HG02840 (cell line): ENCODE results near the gene ALPK1.
"Not testable (repeated sequence)": the region's sequence is repeated elsewhere in the genome, so short reads cannot be mapped to it uniquely, and the experiment has no call there.

Experiments used
- ATAC-seq: cut with Tn5 transposase; IDR thresholded peaks from one replicate; pipeline ENCODE4 v1.9.1; 2021; ENCODE audit warnings: mild to moderate bottlenecking, moderate library complexity, moderate number of reproducible peaks; ENCODE audit not compliant: unreplicated experiment, low FRiP score

ALPK1 gene

DNA sequence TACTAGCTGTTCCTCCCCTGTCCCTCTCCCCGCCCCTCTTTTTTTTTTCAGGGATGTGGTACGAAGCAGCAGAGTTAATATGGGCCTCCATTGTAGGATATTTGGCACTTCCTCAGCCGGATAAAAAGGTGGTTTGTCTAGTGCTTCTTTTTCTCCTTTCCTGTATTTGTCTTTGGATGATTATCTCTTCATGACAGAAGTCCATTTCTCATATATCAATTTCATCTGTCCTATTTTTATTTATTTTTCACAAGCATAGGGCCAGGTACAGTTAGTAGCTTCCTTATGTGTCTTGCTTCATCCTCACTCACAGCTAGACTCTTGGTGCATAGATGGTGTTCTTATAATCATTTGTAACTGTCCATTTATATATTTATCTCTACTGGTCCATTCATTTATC is 129.2 kb downstream of the ALPK1 start:
- ATAC-seq, result no peak

DNA sequence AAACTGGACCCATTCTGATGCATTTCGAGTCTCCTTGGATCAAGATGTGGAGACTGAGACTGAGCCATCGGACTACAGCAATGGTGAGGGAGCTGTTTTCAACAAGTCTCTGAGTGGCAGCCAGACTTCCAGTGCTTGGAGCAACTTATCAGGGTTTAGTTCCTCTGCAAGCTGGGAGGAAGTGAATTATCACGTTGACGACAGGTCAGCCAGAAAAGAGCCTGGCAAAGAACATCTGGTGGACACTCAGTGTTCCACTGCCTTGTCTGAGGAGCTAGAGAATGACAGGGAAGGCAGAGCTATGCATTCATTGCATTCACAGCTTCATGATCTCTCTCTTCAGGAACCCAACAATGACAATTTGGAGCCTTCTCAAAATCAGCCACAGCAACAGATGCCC is 134.0 kb downstream of the ALPK1 start:
- ATAC-seq, result no peak

DNA sequence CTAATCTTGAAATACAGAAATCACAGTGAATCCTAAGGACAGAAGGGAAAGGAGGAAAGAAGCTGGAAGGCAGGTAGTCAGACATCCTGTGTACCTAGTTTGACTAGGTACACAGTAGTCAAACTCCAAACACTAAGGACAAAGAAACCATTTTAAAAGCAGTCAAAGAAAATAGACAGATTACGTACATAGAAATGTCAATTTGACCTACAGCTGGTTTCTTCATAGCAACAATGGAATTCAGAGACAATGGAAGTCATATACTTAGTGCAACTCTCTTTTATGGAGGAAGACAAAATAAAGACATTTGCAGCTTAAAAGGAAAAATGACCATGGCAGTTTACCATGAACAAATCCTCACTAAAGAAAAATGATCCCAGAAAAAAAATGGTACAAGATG is 139.8 kb downstream of the ALPK1 start:
- no peak for ATAC-seq

DNA sequence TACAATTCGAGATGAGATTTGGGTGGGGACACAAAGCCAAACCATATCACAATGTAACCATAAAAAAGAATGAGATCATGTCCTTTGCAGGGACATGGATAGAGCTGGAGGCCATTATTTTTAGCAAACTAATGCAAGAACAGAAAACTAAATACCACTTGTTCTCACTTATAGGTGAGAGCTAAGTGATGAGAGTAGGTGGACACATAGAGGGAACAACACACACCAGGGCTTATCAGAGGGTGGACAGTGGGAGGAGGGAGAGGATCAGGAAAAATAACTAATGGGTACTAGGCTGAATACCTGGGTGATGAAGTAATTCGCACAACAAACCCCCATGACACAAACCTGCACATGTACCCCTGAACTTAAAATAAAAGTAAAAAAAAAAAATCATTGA is 145.1 kb downstream of the ALPK1 start:
- ATAC-seq, result not testable (repeated sequence)

DNA sequence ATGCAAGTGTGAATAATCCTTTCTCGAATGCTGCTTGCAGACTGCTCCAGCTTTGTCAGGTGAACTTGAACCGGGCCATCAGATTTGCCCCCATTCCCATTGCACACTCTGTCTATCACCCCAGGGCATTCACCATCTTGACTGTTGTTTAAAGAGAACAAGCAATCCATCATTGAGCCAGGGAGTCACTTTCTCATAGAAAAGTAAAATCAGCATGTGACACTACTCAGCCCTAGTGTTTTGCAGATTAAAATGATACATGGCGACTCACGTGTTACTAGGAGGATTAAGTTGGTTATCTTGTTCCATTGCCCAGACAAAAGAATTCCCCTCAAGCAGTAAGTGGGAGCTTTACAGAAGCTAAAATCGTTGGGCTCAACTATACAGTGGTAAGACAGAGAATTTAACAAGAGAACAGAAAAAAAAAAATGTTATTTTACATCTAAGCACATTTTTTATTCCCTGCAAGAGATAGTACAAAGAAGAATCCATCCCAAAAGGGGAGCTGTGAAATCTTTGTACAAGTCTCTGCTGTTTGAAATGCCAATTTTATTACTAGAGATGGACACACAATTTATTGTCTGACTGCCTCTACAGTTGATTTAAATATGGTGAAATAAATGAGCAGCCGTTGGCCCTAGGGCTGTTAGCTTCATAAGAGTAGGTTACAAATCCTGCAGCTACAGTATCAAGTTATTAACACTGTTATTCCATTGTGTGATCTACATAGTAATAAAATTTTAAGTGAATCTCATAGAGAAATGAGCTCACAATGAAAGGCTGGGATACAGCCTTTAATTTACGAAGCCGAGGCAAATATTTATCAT is 151.3 kb downstream of the ALPK1 start:
- no peak for ATAC-seq

DNA sequence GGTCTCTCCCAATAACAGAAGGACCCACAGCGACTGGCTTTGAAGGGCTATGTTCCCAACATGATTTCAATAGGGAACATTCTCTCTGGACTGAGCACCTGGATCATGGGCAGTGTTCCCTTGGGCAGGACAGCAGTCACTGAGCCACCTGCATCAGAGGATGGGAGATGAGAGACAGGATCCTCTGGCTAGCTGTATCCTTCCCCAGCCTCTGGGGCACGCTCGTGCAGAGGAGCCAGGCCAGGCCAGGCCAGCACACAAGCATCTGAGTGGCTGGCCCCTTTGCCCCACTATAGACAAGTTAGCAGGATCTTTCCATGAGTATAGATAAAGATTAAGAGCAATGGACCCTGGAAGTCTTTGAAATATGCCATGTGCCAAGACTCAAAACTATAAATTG is 152.5 kb downstream of the ALPK1 start:
- no peak for ATAC-seq

DNA sequence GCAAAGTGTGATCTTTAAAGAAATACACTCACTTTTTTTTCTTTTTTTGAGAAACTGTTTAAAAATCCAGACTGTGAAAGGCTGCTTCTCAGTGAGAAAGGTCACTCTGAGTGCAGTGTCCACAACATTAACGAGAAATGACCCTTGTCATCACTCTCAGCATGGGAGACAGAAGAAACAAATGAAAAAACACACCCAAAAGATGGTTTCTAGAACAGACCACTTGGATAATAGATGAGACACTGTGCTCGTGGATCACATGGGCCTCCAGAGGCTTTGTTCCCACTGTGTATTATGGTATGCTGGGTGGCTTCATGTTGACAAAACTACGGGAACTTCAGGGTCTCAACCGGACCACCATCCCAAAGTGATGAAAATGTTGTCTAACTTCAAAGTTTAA is 153.9 kb downstream of the ALPK1 start:
- no peak for ATAC-seq

DNA sequence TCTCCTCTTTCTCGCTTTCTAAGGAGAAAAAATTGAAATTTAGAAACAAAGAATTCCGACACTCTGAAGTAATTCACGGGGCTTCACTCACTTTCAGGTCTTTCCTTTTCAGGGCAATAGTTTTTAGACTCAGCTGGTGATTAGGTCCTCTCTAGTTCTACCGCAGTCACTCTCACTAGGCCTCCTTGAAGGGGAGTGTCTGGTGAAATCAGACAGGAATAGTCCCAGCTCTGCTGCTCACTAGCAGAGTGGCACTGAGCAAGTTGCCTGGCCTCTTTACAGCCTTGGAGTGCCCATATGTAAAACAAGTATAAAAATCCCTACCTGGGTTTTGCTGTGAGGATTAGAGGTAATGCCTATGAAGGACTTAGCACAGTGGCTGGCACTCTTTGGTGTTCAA is 154.7 kb downstream of the ALPK1 start:
- no peak for ATAC-seq

DNA sequence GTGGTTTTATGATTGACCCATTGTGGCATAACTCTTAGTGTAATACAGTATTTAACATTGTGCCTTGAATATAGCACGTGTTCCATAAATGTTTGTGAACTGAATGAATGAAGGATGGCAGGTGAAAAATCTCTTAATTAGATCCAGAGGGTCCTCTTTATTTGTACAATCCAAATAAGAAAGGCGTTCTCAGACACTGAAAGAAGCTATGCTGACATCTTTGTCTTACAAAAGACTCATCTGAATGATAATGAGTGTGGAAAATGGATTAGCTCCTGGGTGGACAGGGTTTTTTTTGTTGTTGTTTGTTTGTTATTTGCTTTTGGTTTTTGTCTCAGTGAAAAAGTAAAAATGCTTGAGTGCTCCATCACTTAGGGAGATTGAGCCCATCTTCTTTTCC is 156.2 kb downstream of the ALPK1 start:
- ATAC-seq, result no peak

DNA sequence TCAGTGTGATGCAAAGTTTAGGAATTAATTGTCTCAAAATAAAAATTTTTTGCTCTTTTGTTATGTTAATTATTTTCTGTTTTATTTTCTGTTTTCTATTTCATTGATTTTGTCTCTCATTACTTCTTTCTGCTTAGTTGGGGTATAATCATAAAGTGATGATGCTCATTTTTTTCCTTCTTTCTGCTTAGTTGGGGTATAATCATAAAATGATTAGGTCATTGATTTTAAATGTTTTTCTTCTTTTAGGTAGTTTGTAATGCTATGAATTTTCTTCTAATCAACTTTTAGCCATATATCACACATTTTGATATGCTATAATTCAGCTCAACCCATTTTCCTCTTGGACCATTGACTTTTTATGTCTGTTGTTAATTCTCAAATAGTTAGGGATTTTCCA is 175.1 kb downstream of the ALPK1 start:
- no peak for ATAC-seq

DNA sequence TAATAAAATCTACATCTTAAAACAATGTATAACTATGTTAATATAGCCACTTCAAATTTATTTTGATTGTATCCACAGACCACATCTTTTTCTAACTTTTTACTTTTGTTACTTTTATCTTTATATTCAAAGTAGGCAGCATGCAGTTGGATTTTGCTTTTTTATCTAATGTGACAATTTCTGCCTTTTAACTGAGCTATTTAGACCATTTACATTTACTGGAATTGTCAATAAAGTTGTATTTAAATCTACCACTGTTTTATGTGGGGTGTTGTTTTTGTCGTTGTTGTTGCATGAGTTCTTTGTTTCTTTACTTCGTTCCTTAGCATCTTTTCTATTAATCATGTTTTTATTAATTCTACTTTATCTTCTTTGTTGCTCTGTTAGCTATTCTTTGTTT is 176.8 kb downstream of the ALPK1 start:
- ATAC-seq, result no peak

DNA sequence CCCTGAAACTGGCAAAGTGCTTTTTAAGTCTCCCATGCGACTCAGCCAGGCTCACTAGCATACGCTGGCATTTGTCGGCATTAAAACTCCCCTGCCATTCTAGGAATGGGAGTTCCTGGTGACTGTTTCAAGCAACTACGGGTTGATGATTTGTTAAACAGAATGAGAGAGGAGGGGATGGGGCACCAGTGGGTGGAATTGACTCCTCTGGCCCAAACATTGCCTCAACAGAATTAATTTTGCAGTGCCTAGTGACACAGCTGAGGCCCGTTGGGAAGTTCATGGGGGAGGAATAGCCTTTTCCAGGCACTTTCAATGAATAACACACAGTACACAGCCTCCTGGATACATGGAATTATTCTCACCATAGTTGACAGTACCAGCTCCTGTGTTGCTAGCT is 188.8 kb downstream of the ALPK1 start:
- no peak for ATAC-seq

DNA sequence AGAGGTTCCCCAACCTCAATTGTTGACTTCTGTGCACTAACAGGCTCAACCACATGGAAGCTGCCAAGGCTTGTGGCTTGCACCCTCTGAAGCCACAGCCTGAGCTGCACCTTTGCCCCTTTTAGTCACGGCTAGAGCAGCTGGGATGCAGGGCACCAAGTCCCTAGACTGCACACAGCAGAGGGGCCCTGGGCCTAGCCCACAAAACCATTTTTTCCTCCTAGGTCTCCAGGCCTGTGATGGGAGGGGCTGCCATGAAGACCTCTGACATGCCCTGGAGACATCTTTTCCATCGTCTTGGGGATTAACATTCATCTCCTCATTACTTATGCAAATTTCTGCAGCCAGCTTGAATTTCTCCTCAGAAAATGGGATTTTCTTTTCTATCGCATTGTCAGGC is 193.6 kb downstream of the ALPK1 start:
- ATAC-seq, result not testable (repeated sequence)
